HEK293 (cell line): ENCODE measurements around the gene GRIK4.

Source experiments
- CTCF ChIA-PET: fragments of 350-600 bp; formaldehyde crosslinking; extraction: SDS; loops from one replicate; lab custom pipeline; 2021; ENCODE audit warnings: antibody characterized with exemption; lab: Yijun Ruan, JAX
- POLR2A ChIA-PET: fragments of 300-600 bp; formaldehyde crosslinking; extraction: SDS; loops from one replicate; lab custom pipeline; 2020; ENCODE audit warnings: antibody characterized with exemption, inconsistent platforms; lab: Yijun Ruan, JAX
- H3K27ac ChIP-seq: fragments of 200-500 bp; sonication (Bioruptor generic); 2 replicates; pipeline ENCODE4 v1.5.1; 2014; ENCODE audit warnings: low read depth, low read length, control low read depth, inconsistent platforms; ENCODE audit errors: extremely low read depth
- H3K36me3 ChIP-seq, 2 experiments: fragments of 200-500 bp in 1 of 2; sonication (Bioruptor generic) in 1 of 2; 1 replicate in 1 of 2; 2 replicates in 1 of 2; pipeline ENCODE4 v1.5.1; 2014 to 2017; ENCODE audit warnings: inconsistent platforms in 2 of 2, low read length in 2 of 2; ENCODE audit not compliant: control insufficient read depth in 2 of 2, insufficient read depth in 1 of 2
- H3K4me1 ChIP-seq: fragments of 200-500 bp; sonication (Bioruptor generic); 2 replicates; pipeline ENCODE4 v1.5.1; 2014; ENCODE audit warnings: mild to moderate bottlenecking, low read length, inconsistent platforms; ENCODE audit not compliant: control insufficient read depth, insufficient read depth
- H3K4me3 ChIP-seq: 2 replicates; pipeline ENCODE4 v1.5.1; 2011; ENCODE audit warnings: low read depth, mild to moderate bottlenecking, control low read depth, low read length, moderate library complexity
- H3K9me3 ChIP-seq: fragments of 200-500 bp; sonication (Bioruptor generic); 2 replicates; pipeline ENCODE4 v1.5.1; 2014; ENCODE audit warnings: low read depth, low read length, inconsistent platforms; ENCODE audit not compliant: control insufficient read depth, insufficient read depth
- HOXA7 ChIP-seq: sonication (generic); formaldehyde crosslinking; IDR thresholded peaks from 2 replicates; pipeline ENCODE4 v1.8.1; 2022; ENCODE audit warnings: missing genetic modification reagents, borderline replicate concordance
- HOXD13 ChIP-seq: sonication (generic); formaldehyde crosslinking; IDR thresholded peaks from 2 replicates; pipeline ENCODE4 v1.8.0; 2022; ENCODE audit warnings: missing genetic modification reagents, borderline replicate concordance
- MEIS1 ChIP-seq: sonication (generic); formaldehyde crosslinking; IDR thresholded peaks from 2 replicates; pipeline ENCODE4 v1.8.1; 2022; ENCODE audit warnings: missing genetic modification reagents, mild to moderate bottlenecking, borderline replicate concordance
- ZFHX2 ChIP-seq: fragments of 450-650 bp; formaldehyde crosslinking; conservative IDR thresholded peaks from 2 replicates; pipeline ENCODE4 v1.5.1; 2016; ENCODE audit warnings: missing biosample characterization, missing genetic modification characterization
- ZNF169 ChIP-seq: fragments of 450-650 bp; formaldehyde crosslinking; IDR thresholded peaks from 2 replicates; pipeline ENCODE4 v1.5.1; 2016; ENCODE audit warnings: missing biosample characterization, missing genetic modification characterization
- ZNF529 ChIP-seq: fragments of 450-650 bp; formaldehyde crosslinking; IDR thresholded peaks from 2 replicates; pipeline ENCODE4 v1.5.1; 2017; ENCODE audit warnings: missing genetic modification characterization, missing biosample characterization; ENCODE audit not compliant: insufficient replicate concordance
- ZNF571 ChIP-seq: fragments of 450-650 bp; formaldehyde crosslinking; IDR thresholded peaks from 2 replicates; pipeline ENCODE4 v1.5.0; 2017; ENCODE audit warnings: missing biosample characterization, missing genetic modification characterization
- ZNF623 ChIP-seq: fragments of 450-650 bp; formaldehyde crosslinking; IDR thresholded peaks from 2 replicates; pipeline ENCODE4 v1.5.1; 2016; ENCODE audit warnings: missing biosample characterization, missing genetic modification characterization
- TF ChIP-seq, protein P1 (sequence below): fragments of 450-650 bp; formaldehyde crosslinking; IDR thresholded peaks from 2 replicates; pipeline ENCODE4 v1.5.1; 2016; ENCODE audit warnings: missing biosample characterization, missing genetic modification characterization
- TF ChIP-seq, protein P2 (sequence below): fragments of 450-650 bp; formaldehyde crosslinking; IDR thresholded peaks from 2 replicates; pipeline ENCODE4 v1.5.1; 2016; ENCODE audit warnings: missing biosample characterization, missing genetic modification characterization
- TF ChIP-seq, protein P3 (sequence below): fragments of 450-650 bp; formaldehyde crosslinking; IDR thresholded peaks from 2 replicates; pipeline ENCODE4 v1.5.1; 2016; ENCODE audit warnings: missing biosample characterization, missing genetic modification characterization
- TF ChIP-seq, protein P4 (sequence below): fragments of 450-650 bp; formaldehyde crosslinking; IDR thresholded peaks from 2 replicates; pipeline ENCODE4 v1.5.1; 2016; ENCODE audit warnings: missing biosample characterization, missing genetic modification characterization
- TF ChIP-seq, protein P5 (sequence below): fragments of 450-650 bp; formaldehyde crosslinking; IDR thresholded peaks from 2 replicates; pipeline ENCODE4 v1.5.1; 2016; ENCODE audit warnings: missing biosample characterization, missing genetic modification characterization, low read depth

The GRIK4 gene

DNA sequence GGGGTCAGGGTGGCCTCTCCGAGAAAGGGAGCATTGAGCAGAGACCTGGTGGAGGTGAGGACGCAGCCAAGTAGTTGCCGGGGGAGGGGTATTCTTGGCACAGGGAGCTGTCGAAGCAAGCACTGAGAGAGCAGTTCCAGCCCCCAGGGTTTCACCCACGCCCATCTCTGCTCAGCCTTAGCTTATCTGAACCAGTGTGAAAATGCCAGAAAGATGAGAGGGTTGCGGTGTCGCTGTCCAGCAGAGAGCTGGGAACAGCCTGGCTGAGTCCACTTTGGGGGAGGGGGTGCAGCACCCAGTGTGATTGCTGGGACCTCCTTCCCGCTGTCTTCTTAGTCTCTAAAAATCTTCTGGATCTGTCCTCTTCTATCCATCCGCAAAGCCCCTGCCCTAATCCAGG lies 389.1 kb downstream of the GRIK4 start:
- Histone ChIP-seq H3K9me3 (no peaks in the 10 kb centered on the region), H3K4me3 (no peak overlapping the region), H3K27ac (no peak overlapping the region)
- CTCF ChIA-PET: interaction anchor here (0.7 to 2.5 kb wide), 2 partner anchors 12 to 29 kb away, joined by 3 to 14 read pairs; no protein-coding TSS in a partner anchor
- POLR2A ChIA-PET: no interaction called here
- TF ChIP-seq ZNF169 (no peak), ZNF529 (tag by site-specific recombination) (no peak), HOXD13 (CRISPR knock-in tag) (no peak), HOXA7 (no peak), ZNF571 (tag by site-specific recombination) (no peak)
- TF ChIP-seq, protein P1, sequence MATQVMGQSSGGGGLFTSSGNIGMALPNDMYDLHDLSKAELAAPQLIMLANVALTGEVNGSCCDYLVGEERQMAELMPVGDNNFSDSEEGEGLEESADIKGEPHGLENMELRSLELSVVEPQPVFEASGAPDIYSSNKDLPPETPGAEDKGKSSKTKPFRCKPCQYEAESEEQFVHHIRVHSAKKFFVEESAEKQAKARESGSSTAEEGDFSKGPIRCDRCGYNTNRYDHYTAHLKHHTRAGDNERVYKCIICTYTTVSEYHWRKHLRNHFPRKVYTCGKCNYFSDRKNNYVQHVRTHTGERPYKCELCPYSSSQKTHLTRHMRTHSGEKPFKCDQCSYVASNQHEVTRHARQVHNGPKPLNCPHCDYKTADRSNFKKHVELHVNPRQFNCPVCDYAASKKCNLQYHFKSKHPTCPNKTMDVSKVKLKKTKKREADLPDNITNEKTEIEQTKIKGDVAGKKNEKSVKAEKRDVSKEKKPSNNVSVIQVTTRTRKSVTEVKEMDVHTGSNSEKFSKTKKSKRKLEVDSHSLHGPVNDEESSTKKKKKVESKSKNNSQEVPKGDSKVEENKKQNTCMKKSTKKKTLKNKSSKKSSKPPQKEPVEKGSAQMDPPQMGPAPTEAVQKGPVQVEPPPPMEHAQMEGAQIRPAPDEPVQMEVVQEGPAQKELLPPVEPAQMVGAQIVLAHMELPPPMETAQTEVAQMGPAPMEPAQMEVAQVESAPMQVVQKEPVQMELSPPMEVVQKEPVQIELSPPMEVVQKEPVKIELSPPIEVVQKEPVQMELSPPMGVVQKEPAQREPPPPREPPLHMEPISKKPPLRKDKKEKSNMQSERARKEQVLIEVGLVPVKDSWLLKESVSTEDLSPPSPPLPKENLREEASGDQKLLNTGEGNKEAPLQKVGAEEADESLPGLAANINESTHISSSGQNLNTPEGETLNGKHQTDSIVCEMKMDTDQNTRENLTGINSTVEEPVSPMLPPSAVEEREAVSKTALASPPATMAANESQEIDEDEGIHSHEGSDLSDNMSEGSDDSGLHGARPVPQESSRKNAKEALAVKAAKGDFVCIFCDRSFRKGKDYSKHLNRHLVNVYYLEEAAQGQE: peak; percentile 89
- TF ChIP-seq, protein P2, sequence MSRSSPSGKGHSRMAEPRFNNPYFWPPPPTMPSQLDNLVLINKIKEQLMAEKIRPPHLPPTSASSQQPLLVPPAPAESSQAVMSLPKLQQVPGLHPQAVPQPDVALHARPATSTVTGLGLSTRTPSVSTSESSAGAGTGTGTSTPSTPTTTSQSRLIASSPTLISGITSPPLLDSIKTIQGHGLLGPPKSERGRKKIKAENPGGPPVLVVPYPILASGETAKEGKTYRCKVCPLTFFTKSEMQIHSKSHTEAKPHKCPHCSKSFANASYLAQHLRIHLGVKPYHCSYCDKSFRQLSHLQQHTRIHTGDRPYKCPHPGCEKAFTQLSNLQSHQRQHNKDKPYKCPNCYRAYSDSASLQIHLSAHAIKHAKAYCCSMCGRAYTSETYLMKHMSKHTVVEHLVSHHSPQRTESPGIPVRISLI (tag by site-specific recombination): no peak
- TF ChIP-seq, protein P3, sequence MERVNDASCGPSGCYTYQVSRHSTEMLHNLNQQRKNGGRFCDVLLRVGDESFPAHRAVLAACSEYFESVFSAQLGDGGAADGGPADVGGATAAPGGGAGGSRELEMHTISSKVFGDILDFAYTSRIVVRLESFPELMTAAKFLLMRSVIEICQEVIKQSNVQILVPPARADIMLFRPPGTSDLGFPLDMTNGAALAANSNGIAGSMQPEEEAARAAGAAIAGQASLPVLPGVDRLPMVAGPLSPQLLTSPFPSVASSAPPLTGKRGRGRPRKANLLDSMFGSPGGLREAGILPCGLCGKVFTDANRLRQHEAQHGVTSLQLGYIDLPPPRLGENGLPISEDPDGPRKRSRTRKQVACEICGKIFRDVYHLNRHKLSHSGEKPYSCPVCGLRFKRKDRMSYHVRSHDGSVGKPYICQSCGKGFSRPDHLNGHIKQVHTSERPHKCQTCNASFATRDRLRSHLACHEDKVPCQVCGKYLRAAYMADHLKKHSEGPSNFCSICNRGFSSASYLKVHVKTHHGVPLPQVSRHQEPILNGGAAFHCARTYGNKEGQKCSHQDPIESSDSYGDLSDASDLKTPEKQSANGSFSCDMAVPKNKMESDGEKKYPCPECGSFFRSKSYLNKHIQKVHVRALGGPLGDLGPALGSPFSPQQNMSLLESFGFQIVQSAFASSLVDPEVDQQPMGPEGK (tag by site-specific recombination): no peak
- TF ChIP-seq, all 188 proteins: peak for 1
- Histone ChIP-seq H3K4me1 (no peaks in the 10 kb centered on the region), H3K36me3 (no peaks in the 10 kb centered on the region)

DNA sequence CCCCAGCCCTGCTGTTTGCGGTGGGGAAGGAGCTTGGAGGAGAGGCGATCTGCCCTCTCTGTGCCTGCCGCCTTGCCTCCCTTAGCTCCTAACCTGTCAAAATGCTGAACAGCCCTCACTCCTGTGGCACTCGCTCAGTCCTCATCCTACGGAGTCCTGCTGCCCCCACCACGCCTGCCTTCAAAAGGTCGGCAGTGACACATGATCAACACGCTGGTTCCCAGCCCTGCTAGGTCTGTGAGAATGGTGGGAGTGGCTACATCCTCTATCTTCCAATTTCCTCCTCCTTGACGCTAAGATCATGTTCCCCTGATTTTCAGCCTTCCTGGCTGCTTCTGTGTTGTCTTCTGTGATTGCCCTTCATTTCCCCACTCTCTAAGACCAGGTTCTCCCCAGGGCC lies 392.1 kb downstream of the GRIK4 start:
- H3K4me3 ChIP-seq: no peak overlapping the region
- H3K36me3 ChIP-seq: no peaks in the 10 kb centered on the region
- CTCF ChIA-PET: no interaction called here
- no peaks in the 10 kb centered on the region for H3K4me1 ChIP-seq
- no peak for TF ChIP-seq ZNF623 (tag by site-specific recombination)
- TF ChIP-seq ZFHX2 (tag by site-specific recombination): 0 out of 2 replicates have a peak, but pooled peaks have one; percentile 11
- TF ChIP-seq, protein P4, sequence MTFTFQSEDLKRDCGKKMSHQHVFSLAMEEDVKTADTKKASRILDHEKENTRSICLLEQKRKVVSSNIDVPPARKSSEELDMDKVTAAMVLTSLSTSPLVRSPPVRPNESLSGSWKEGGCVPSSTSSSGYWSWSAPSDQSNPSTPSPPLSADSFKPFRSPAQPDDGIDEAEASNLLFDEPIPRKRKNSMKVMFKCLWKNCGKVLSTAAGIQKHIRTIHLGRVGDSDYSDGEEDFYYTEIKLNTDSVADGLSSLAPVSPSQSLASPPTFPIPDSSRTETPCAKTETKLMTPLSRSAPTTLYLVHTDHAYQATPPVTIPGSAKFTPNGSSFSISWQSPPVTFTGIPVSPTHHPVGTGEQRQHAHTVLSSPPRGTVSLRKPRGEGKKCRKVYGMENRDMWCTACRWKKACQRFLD (tag by site-specific recombination): no peak
- TF ChIP-seq MEIS1 (CRISPR knock-in tag): no peak
- TF ChIP-seq, all 188 proteins: peak for 1
- Histone ChIP-seq H3K9me3 (no peaks in the 10 kb centered on the region), H3K27ac (no peak overlapping the region)
- POLR2A ChIA-PET: no interaction called here

DNA sequence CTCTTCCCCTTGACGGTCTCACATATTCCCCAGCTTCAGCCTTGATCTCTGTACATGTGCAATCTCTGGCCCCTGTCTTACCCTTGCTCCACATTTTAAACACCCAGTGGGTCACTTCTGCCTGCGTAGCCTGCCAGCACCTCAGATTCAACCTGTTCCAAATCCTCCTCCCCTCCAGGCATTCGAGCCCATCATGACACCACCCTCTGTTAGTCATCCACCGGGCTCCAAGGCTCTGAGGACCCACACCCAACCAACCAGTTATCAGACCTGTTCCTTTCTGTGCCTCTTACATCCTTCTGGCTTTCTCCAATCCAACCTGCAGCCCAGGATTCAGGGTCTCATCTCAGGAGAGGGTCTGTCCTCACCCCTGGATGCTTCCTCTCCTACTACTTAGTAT lies 392.6 kb downstream of the GRIK4 start:
- Histone ChIP-seq H3K4me1 (no peaks in the 10 kb centered on the region), H3K36me3 (no peaks in the 10 kb centered on the region), H3K9me3 (no peaks in the 10 kb centered on the region), H3K27ac (no peak overlapping the region), H3K4me3 (no peak overlapping the region)
- TF ChIP-seq, protein P5, sequence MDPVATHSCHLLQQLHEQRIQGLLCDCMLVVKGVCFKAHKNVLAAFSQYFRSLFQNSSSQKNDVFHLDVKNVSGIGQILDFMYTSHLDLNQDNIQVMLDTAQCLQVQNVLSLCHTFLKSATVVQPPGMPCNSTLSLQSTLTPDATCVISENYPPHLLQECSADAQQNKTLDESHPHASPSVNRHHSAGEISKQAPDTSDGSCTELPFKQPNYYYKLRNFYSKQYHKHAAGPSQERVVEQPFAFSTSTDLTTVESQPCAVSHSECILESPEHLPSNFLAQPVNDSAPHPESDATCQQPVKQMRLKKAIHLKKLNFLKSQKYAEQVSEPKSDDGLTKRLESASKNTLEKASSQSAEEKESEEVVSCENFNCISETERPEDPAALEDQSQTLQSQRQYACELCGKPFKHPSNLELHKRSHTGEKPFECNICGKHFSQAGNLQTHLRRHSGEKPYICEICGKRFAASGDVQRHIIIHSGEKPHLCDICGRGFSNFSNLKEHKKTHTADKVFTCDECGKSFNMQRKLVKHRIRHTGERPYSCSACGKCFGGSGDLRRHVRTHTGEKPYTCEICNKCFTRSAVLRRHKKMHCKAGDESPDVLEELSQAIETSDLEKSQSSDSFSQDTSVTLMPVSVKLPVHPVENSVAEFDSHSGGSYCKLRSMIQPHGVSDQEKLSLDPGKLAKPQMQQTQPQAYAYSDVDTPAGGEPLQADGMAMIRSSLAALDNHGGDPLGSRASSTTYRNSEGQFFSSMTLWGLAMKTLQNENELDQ (tag by site-specific recombination): no peak
- ChIA-PET POLR2A (no interaction called here), CTCF (interaction anchor here (0.6 kb wide), 1 partner anchor 25 kb away, joined by 3 read pairs; no protein-coding TSS in a partner anchor)
